GM13977 (cell line): ENCODE measurements around the gene CD200R1L.
A peak's percentile ranks its signal among the peaks of the same experiment; 100 is the strongest.

Experiments
- DNase-seq: peaks from one replicate; pipeline ENCODE4 v3.0.0; 2012; ENCODE audit warnings: low spot score
- in situ Hi-C: fragments of 300-500 bp; cut with MboI; formaldehyde crosslinking; loops from one replicate; pipeline ENCODE4 v1.12.0; 2022; ENCODE audit warnings: low sequenced_read_pairs, low pct_unique_long_range_greater_than_20kb, mixed read lengths, inconsistent platforms; ENCODE audit not compliant: unreplicated experiment
- TF ChIP-seq, protein P1 (sequence below): IDR thresholded peaks from 2 replicates; pipeline ENCODE4 v1.5.1; 2012; ENCODE audit warnings: mild to moderate bottlenecking, control low read depth; ENCODE audit not compliant: insufficient read depth; ENCODE audit errors: extremely low read depth, missing control alignments

Gene CD200R1L

DNA sequence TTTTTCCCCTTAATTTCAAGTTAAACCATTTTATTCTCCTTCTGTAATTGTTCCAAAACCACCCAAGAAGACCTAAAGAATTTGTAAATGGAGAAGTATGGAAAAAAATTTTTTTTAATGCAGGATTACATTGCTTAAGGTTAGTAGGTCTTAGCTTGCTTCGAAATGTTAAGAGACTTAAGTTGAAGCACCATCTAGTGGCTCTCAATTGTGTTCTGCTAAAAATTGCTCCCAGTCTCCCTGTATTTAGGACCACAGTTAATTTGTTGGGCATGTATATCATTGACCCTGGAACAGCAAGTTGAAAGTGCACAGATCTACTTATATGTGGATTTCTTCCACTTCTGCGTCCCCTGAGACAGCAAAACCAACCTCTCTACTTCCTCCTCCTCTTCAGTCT lies 32.4 kb downstream of the CD200R1L start:
- no peak for DNase-seq
- TF ChIP-seq, protein P1, sequence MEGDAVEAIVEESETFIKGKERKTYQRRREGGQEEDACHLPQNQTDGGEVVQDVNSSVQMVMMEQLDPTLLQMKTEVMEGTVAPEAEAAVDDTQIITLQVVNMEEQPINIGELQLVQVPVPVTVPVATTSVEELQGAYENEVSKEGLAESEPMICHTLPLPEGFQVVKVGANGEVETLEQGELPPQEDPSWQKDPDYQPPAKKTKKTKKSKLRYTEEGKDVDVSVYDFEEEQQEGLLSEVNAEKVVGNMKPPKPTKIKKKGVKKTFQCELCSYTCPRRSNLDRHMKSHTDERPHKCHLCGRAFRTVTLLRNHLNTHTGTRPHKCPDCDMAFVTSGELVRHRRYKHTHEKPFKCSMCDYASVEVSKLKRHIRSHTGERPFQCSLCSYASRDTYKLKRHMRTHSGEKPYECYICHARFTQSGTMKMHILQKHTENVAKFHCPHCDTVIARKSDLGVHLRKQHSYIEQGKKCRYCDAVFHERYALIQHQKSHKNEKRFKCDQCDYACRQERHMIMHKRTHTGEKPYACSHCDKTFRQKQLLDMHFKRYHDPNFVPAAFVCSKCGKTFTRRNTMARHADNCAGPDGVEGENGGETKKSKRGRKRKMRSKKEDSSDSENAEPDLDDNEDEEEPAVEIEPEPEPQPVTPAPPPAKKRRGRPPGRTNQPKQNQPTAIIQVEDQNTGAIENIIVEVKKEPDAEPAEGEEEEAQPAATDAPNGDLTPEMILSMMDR: peak; percentile 35
- in situ Hi-C loops: no loop called here

- in situ Hi-C loops: no loop called here
- TF ChIP-seq, protein P1: no peak
- peak; percentile 24 for DNase-seq
Measured at GRCh38 chr3:112813723-112814171, 32.9 kb downstream of the CD200R1L start.

- in situ Hi-C loops: no loop called here
- DNase-seq: no peak
- TF ChIP-seq, protein P1: no peak
Measured at GRCh38 chr3:112813016-112813415, 33.6 kb downstream of the CD200R1L start.

- TF ChIP-seq, protein P1: no peak
- in situ Hi-C loops: no loop called here
- no peak for DNase-seq
Measured at GRCh38 chr3:112811917-112812660, 34.6 kb downstream of the CD200R1L start.

DNA sequence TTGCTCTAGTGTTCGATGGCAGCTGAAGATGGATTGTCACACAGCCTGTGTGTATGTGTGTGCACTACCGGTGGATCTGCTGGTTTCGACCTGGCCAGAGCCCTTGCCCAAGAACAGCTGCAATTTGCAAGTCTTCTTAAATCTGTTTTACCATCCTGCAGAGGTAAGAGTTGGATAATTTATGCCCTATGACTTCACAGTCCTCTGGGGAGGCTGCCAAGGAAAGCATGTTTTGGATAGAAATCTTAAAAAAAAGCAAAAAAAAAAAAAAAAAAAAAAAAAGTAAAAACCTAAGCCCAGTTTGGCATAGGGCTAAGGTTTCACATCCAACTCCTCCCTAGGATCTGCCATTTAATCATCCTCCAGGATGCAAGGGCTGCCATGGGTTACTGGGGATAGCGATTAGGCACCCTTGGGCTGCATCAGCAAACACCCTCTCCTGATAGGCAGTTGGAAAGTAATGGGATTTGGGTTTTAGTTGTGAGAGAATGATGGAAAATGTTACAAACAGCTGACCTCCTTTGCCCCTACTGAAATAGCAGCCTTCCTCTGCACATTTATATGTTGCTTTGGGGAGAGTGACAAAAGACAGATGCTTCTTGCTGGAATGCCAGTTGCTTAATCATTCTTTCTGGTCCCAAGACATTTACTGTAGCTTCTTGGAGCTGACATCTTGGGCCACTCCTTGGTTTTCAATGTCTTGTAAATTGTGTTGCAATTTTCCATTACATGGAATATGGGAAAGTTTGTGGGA lies 35.4 kb downstream of the CD200R1L start:
- TF ChIP-seq, protein P1: no peak
- in situ Hi-C loops: no loop called here
- no peak for DNase-seq

- TF ChIP-seq, protein P1: no peak
- in situ Hi-C loops: no loop called here
- no peak for DNase-seq
Measured at GRCh38 chr3:112810561-112810960, 36.1 kb downstream of the CD200R1L start.
